Type B pancreatic cell (in vitro differentiated cells): ENCODE data around the gene SLAMF6. TPM values are rescaled to one million over a fixed set of nuclear protein-coding genes. Genes with fewer than 3 reads are reported as not detected.

Source experiments
- DNase-seq: peaks from one replicate; pipeline ENCODE4 v3.0.0; 2021; ENCODE audit warnings: mixed read lengths; ENCODE audit not compliant: unreplicated experiment; ENCODE audit errors: extremely low spot score
- H3K27ac Mint-ChIP-seq: 2 replicates; pipeline ENCODE4 v1.8.0; 2021; ENCODE audit warnings: mild to moderate bottlenecking, mixed read lengths
- H3K27me3 Mint-ChIP-seq: 2 replicates; pipeline ENCODE4 v1.8.0; 2021; ENCODE audit warnings: mixed read lengths
- H3K36me3 Mint-ChIP-seq: 2 replicates; pipeline ENCODE4 v1.8.0; 2021; ENCODE audit warnings: mixed read lengths
- H3K4me1 Mint-ChIP-seq: one replicate; pipeline ENCODE4 v1.8.0; 2021; ENCODE audit warnings: mixed read lengths; ENCODE audit not compliant: unreplicated experiment
- H3K4me3 Mint-ChIP-seq: 2 replicates; pipeline ENCODE4 v1.8.0; 2021; ENCODE audit warnings: mild to moderate bottlenecking, mixed read lengths
- H3K9me3 Mint-ChIP-seq: 2 replicates; pipeline ENCODE4 v1.8.0; 2021; ENCODE audit warnings: mixed read lengths
- long read RNA-seq: library from polyadenylated mRNA; unstranded; transcript quantifications from one replicate; pipeline ENCODE4 v2.0.0, GENCODE V29; 2020
- total RNA-seq: library from RNA; stranded (reverse); gene quantifications from 2 replicates; pipeline ENCODE4 v1.2.1, GENCODE V29; 2021; ENCODE audit warnings: low replicate concordance
- TF ChIP-seq, protein P1 (sequence below): fragments of 200-600 bp; sonication (generic); conservative IDR thresholded peaks from 2 replicates; pipeline ENCODE4 v1.5.0; 2021; ENCODE audit warnings: antibody characterized with exemption, mild to moderate bottlenecking

The SLAMF6 gene
- total RNA-seq: not detected in 2 replicates
- long read RNA-seq: 0 reads

DNA sequence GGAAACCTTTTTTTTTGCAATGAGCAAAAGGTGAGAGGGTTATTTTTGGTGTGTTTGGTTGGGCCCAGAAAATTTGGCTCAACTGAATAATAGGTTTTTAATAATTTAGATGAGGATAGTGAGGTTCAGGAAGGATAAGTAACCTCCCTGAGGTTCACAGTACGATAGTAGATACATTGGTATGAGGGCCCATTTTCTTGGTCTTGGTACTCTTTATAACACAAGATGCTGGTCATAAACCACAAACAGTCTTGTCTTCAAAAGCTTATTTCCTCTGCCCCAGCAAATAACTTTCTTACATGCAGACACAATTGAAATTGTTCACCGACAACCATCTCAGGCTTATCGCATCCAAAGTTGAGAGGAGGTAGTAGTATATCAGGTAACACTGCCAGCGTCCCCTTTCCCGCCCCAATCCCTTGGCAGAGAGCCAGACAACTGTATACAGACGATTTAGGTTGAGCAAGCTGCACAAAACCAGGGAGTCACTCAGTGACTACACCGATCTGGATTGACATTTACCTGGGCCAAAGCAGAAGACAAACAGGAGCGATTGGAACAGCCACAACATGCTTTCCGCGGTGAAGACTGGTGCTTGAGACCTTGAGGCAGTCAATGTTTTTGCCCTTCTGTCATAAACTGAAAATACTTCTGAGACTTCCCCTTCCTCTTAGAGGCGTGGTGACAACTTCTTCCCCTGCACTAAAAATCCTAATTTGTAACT, at the start of gene SLAMF6:
Gene SLAMF6, minus strand, starts transcription at position 634 of the 724 bp plus-strand sequence. Its CDS starts 63 bp downstream, at position 571.
- Mint-ChIP-seq H3K36me3 (no peaks in the 10 kb centered on the region), H3K4me1 (no peaks in the 10 kb centered on the region), H3K27ac (no peak within 1 kb of the TSS), H3K9me3 (no peaks in the 10 kb centered on the region), H3K4me3 (no peak within 1 kb of the TSS), H3K27me3 (peaks cover 1% of the 10 kb centered on the region)
- TF ChIP-seq, protein P1, sequence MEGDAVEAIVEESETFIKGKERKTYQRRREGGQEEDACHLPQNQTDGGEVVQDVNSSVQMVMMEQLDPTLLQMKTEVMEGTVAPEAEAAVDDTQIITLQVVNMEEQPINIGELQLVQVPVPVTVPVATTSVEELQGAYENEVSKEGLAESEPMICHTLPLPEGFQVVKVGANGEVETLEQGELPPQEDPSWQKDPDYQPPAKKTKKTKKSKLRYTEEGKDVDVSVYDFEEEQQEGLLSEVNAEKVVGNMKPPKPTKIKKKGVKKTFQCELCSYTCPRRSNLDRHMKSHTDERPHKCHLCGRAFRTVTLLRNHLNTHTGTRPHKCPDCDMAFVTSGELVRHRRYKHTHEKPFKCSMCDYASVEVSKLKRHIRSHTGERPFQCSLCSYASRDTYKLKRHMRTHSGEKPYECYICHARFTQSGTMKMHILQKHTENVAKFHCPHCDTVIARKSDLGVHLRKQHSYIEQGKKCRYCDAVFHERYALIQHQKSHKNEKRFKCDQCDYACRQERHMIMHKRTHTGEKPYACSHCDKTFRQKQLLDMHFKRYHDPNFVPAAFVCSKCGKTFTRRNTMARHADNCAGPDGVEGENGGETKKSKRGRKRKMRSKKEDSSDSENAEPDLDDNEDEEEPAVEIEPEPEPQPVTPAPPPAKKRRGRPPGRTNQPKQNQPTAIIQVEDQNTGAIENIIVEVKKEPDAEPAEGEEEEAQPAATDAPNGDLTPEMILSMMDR: no peak
- DNase-seq: no peak

DNA sequence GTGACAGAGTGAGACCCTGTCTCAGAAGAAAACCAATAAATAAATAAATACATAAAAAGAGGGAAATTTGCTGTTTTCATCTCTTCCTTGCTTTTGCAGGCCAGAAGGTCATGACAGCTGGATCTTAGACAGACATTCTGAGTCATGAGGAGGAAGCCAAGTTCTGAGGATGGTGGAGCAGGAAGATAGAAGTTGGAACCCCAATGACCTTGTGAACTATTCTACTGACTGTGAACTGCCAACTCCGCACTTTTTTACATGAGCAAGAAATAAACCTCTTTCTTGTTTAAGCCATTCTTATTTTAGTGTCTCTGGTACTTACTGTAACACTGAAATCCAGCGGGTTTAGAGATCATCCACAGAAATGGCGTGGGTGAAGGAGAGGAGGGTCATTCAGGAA, 47.8 kb upstream of the SLAMF6 start:
- no peak overlapping the region for H3K27ac Mint-ChIP-seq
- no peak overlapping the region for H3K4me3 Mint-ChIP-seq
- peaks cover 31% of the 10 kb centered on the region for H3K27me3 Mint-ChIP-seq
- H3K4me1 Mint-ChIP-seq: no peaks in the 10 kb centered on the region
- H3K9me3 Mint-ChIP-seq: no peaks in the 10 kb centered on the region
- TF ChIP-seq, protein P1: no peak
- H3K36me3 Mint-ChIP-seq: no peaks in the 10 kb centered on the region
- DNase-seq: no peak

DNA sequence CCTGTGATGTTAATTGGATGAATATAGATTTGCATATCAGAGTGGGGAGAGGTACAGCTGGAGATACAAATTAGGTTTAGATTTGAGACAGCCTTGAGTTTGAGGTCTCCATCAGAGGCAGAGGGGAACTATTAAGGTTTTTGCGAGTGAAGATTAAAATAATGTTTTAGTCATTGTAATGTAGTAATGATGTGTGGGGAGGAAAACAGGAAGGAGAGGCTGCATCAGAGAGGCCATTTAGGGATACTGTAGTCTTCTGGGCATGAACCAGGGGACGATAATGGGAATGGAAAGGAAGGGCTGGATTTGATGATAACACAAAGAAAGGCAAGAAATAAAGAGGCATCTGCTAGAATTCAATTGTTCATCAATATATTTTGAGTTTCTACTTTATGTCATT, 46.8 kb upstream of the SLAMF6 start:
- TF ChIP-seq, protein P1: no peak
- Mint-ChIP-seq H3K27me3 (peaks cover 31% of the 10 kb centered on the region), H3K27ac (no peak overlapping the region), H3K4me3 (no peak overlapping the region), H3K9me3 (no peaks in the 10 kb centered on the region), H3K36me3 (no peaks in the 10 kb centered on the region), H3K4me1 (no peaks in the 10 kb centered on the region)
- DNase-seq: no peak

DNA sequence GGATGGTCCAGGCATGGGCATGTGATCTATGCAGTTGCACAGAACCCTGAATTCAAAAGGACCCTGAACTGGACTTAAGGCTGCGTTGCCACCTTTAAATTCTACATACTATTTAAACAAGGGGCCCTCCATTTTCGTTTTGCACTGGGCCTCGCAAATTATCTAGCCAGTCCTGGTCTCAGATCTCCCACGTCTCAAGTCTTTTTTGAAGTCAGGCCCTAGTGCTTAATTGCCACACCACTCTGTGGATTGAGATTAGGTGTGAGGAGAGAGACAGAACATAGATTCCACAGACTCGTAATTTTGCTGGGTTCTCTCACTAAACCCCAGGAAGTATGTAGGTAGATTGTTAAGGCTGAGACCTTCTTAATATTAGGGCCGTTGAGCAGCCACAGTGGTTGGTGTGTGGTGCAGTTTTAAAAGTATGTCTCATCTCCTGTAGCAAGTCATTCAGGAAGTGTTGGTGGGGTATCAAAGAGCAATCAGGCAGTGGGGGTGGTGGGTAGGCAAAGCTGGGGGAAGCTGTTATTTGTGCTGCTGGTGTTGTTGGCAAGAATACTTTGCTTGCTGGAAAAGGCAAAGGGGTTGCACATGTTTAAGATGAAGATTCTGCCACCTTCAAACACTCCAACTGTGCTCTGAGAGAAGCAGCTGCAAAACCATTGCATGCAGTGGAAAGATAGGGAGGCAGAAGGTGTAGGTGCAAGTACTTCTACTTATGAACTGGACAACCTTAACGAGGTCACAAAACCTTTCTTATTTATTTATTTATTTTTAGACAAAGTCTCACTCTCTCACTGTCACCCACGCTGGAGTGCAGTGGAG, 45.0 kb upstream of the SLAMF6 start:
- H3K4me1 Mint-ChIP-seq: no peaks in the 10 kb centered on the region
- peaks cover 25% of the 10 kb centered on the region for H3K27me3 Mint-ChIP-seq
- TF ChIP-seq, protein P1: no peak
- no peak for DNase-seq
- no peaks in the 10 kb centered on the region for H3K9me3 Mint-ChIP-seq
- H3K36me3 Mint-ChIP-seq: no peaks in the 10 kb centered on the region
- H3K4me3 Mint-ChIP-seq: no peak overlapping the region
- no peak overlapping the region for H3K27ac Mint-ChIP-seq

DNA sequence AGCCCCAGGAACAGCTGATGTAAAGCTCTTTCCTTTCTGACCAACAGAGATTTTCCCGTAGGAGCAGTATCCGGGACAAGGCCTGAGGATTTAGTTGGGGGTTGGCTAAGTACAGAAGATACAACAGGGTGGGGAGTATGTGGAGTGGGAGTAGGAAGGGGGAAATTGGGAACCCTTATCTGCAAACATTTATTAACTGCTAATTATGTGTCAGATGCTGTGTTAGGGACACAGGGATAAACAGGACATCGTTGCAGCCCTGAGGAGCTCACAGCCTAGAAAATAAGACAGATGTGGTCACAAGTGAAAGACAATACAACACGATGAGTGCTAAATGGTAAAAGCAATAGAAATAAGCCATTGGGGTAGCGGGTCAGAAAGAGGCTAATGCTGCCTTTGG, 44.3 kb upstream of the SLAMF6 start:
- Mint-ChIP-seq H3K27ac (no peak overlapping the region), H3K4me3 (no peak overlapping the region), H3K27me3 (peaks cover 23% of the 10 kb centered on the region), H3K36me3 (no peaks in the 10 kb centered on the region), H3K9me3 (no peaks in the 10 kb centered on the region), H3K4me1 (no peaks in the 10 kb centered on the region)
- TF ChIP-seq, protein P1: no peak
- DNase-seq: no peak
